OCI-LY1 (cell line): Measurements from ENCODE around the gene MPP2.
"Not testable (repeated sequence)": the region's sequence is repeated elsewhere in the genome, so short reads cannot be mapped to it uniquely, and the experiment has no call there.

ENCODE experiments used
- H2AFZ ChIP-seq: fragments of 200-600 bp; sonication (generic), shearing (Covaris generic); 2 replicates; pipeline ENCODE4 v1.6.0; 2014; ENCODE audit warnings: antibody characterized with exemption, mild to moderate bottlenecking, low read length
- H3F3A ChIP-seq: fragments of 200-600 bp; sonication (generic), shearing (Covaris generic); 2 replicates; pipeline ENCODE4 v1.6.0; 2014; ENCODE audit warnings: mild to moderate bottlenecking, antibody characterized with exemption, low read length, moderate library complexity; ENCODE audit not compliant: insufficient read depth
- H3K27ac ChIP-seq: fragments of 200-600 bp; sonication (generic); 2 replicates; pipeline ENCODE4 v1.5.1; 2014; ENCODE audit warnings: low read length, mixed run types, mild to moderate bottlenecking, low read depth; ENCODE audit not compliant: poor library complexity, severe bottlenecking
- H3K27me3 ChIP-seq: fragments of 200-600 bp; sonication (generic); 2 replicates; pipeline ENCODE4 v1.6.0; 2014; ENCODE audit warnings: antibody characterized with exemption, mild to moderate bottlenecking, low read length, moderate library complexity; ENCODE audit not compliant: insufficient read depth
- H3K36me3 ChIP-seq: fragments of 200-600 bp; sonication (generic); 2 replicates; pipeline ENCODE4 v1.6.1; 2014; ENCODE audit warnings: mild to moderate bottlenecking, antibody characterized with exemption, low read length, moderate library complexity, mixed read lengths; ENCODE audit not compliant: insufficient read depth
- H3K4me1 ChIP-seq: fragments of 200-600 bp; sonication (generic); 2 replicates; pipeline ENCODE4 v1.5.1; 2014; ENCODE audit warnings: mild to moderate bottlenecking, low read length, moderate library complexity; ENCODE audit not compliant: insufficient read depth, severe bottlenecking
- H3K4me2 ChIP-seq: fragments of 200-600 bp; sonication (generic), shearing (Covaris generic); 2 replicates; pipeline ENCODE4 v1.6.1; 2014; ENCODE audit warnings: low read length
- H3K4me3 ChIP-seq: fragments of 200-600 bp; sonication (generic); 2 replicates; pipeline ENCODE4 v1.5.1; 2014; ENCODE audit warnings: low read length, low read depth, mild to moderate bottlenecking, mixed read lengths; ENCODE audit not compliant: poor library complexity, severe bottlenecking
- H3K79me2 ChIP-seq: fragments of 200-600 bp; shearing (Covaris generic); 2 replicates; pipeline ENCODE4 v1.6.1; 2016; ENCODE audit warnings: mixed run types, low read length, mixed read lengths; ENCODE audit not compliant: insufficient read depth
- H3K9ac ChIP-seq: fragments of 200-600 bp; sonication (generic), shearing (Covaris generic); 2 replicates; pipeline ENCODE4 v1.6.1; 2014; ENCODE audit warnings: mild to moderate bottlenecking, low read length, mixed read lengths
- H3K9me2 ChIP-seq: fragments of 200-600 bp; sonication (generic), shearing (Covaris generic); 2 replicates; pipeline ENCODE4 v1.6.1; 2014; ENCODE audit warnings: low read depth, mild to moderate bottlenecking, low read length, mixed read lengths
- H3K9me3 ChIP-seq: fragments of 200-600 bp; shearing (Covaris generic); 2 replicates; pipeline ENCODE4 v1.6.1; 2014; ENCODE audit warnings: low read length, mixed read lengths
- H4K20me1 ChIP-seq: fragments of 200-600 bp; sonication (generic), shearing (Covaris generic); 2 replicates; pipeline ENCODE4 v1.6.0; 2016; ENCODE audit warnings: mild to moderate bottlenecking, low read length; ENCODE audit not compliant: insufficient read depth
- EZH2 ChIP-seq: fragments of 200-600 bp; sonication (generic), shearing (Covaris generic); IDR thresholded peaks from 2 replicates; pipeline ENCODE4 v1.8.0; 2017; ENCODE audit warnings: borderline replicate concordance, mixed run types, mild to moderate bottlenecking, antibody characterized with exemption, low read length, moderate library complexity, mixed read lengths
- TF ChIP-seq, protein P1 (sequence below): fragments of 200-600 bp; sonication (generic), shearing (Covaris generic); IDR thresholded peaks from 2 replicates; pipeline ENCODE4 v1.5.1; 2017; ENCODE audit warnings: mild to moderate bottlenecking, antibody characterized with exemption, low read length, moderate library complexity, mixed read lengths

The MPP2 gene

GRCh38 chr17:43939886-43940285, 32.5 kb upstream of the MPP2 start:
- Histone ChIP-seq H3K4me1 (no peaks in the 10 kb centered on the region), H3K4me3 (no peak overlapping the region), H3K9me3 (no peaks in the 10 kb centered on the region), H3K27me3 (no peaks in the 10 kb centered on the region; the same call in 1 of the 2 replicates), H3F3A (no peaks in the 10 kb centered on the region), H3K4me2 (no peak overlapping the region), H3K79me2 (no peaks in the 10 kb centered on the region), H3K36me3 (no peaks in the 10 kb centered on the region), H3K9ac (no peak overlapping the region), H3K27ac (no peak overlapping the region), H4K20me1 (no peaks in the 10 kb centered on the region), H2AFZ (no peak overlapping the region), H3K9me2 (no peaks in the 10 kb centered on the region)
- TF ChIP-seq EZH2, result no peak
- TF ChIP-seq, protein P1, sequence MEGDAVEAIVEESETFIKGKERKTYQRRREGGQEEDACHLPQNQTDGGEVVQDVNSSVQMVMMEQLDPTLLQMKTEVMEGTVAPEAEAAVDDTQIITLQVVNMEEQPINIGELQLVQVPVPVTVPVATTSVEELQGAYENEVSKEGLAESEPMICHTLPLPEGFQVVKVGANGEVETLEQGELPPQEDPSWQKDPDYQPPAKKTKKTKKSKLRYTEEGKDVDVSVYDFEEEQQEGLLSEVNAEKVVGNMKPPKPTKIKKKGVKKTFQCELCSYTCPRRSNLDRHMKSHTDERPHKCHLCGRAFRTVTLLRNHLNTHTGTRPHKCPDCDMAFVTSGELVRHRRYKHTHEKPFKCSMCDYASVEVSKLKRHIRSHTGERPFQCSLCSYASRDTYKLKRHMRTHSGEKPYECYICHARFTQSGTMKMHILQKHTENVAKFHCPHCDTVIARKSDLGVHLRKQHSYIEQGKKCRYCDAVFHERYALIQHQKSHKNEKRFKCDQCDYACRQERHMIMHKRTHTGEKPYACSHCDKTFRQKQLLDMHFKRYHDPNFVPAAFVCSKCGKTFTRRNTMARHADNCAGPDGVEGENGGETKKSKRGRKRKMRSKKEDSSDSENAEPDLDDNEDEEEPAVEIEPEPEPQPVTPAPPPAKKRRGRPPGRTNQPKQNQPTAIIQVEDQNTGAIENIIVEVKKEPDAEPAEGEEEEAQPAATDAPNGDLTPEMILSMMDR, result no peak

DNA sequence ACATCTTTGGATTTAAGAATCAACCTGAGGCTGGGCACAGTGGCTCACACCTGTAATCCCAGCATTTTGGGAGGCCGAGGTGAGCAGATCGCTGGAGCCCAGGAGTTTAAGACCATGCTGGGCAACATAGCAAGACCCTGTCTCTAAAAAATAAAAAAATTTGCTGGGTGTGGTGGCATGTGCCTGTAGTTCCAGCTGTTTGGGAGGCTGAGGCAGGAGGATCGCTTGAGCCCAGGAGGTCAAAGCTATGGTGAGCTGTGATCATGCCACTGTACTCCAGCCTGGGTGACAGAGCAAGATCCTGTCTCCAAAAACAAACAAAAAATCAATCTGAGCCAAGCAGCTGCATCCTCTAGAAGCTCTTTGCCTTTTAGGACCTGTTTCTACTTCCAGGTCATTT, 32.1 kb upstream of the MPP2 start:
- not testable (repeated sequence) for H3K4me2 ChIP-seq, H3K9me2 ChIP-seq, H3K36me3 ChIP-seq, H3K27ac ChIP-seq, H3K9me3 ChIP-seq, H4K20me1 ChIP-seq, H3K4me3 ChIP-seq, H3K79me2 ChIP-seq, H3F3A ChIP-seq, H3K9ac ChIP-seq, H3K4me1 ChIP-seq, H2AFZ ChIP-seq, H3K27me3 ChIP-seq

DNA sequence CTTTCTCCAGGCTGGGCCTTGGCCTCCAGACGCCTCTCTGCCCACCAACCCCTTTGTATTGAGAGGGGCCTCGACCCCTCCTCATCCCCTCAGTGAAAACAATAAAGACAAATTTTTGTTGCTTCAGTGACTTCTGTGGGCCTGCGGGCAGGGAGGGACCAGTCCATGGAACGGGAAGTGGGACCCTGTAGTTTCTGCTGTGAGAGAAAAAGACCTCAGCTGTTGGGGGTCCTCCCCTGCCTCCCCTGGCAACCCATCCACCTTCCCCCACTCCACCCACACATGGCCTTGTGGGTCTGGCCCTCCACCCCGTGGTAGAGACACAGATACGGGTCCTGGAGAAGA, 31.5 kb upstream of the MPP2 start:
- no peaks in the 10 kb centered on the region for H3K4me1 ChIP-seq
- no peaks in the 10 kb centered on the region; the same call in 1 of the 2 replicates for H3K27me3 ChIP-seq
- H2AFZ ChIP-seq, result no peak overlapping the region
- TF ChIP-seq, protein P1, result no peak
- no peak for TF ChIP-seq EZH2
- H4K20me1 ChIP-seq, result no peaks in the 10 kb centered on the region
- no peak overlapping the region for H3K9ac ChIP-seq
- no peaks in the 10 kb centered on the region for H3F3A ChIP-seq
- no peak overlapping the region for H3K4me2 ChIP-seq
- H3K79me2 ChIP-seq, result no peaks in the 10 kb centered on the region
- H3K9me2 ChIP-seq, result no peaks in the 10 kb centered on the region
- no peaks in the 10 kb centered on the region for H3K9me3 ChIP-seq
- H3K36me3 ChIP-seq, result no peaks in the 10 kb centered on the region
- no peak overlapping the region for H3K4me3 ChIP-seq
- H3K27ac ChIP-seq, result no peak overlapping the region

GRCh38 chr17:43936434-43936833, 29.1 kb upstream of the MPP2 start:
- Histone ChIP-seq H3K9me3 (no peaks in the 10 kb centered on the region), H3K27me3 (no peaks in the 10 kb centered on the region), H4K20me1 (no peaks in the 10 kb centered on the region), H3K4me2 (no peak overlapping the region), H3K9ac (no peak overlapping the region), H3K36me3 (no peaks in the 10 kb centered on the region), H3K9me2 (no peaks in the 10 kb centered on the region), H3K4me3 (no peak overlapping the region), H3K27ac (no peak overlapping the region), H3K79me2 (no peaks in the 10 kb centered on the region), H3K4me1 (no peaks in the 10 kb centered on the region), H3F3A (no peaks in the 10 kb centered on the region), H2AFZ (no peak overlapping the region)
- TF ChIP-seq, protein P1, result no peak
- TF ChIP-seq EZH2, result no peak
